ENCODE measurements around the gene ZBTB2.
"Not testable (repeated sequence)": the region's sequence is repeated elsewhere in the genome, so short reads cannot be mapped to it uniquely, and the experiment has no call there.

Gene ZBTB2

DNA sequence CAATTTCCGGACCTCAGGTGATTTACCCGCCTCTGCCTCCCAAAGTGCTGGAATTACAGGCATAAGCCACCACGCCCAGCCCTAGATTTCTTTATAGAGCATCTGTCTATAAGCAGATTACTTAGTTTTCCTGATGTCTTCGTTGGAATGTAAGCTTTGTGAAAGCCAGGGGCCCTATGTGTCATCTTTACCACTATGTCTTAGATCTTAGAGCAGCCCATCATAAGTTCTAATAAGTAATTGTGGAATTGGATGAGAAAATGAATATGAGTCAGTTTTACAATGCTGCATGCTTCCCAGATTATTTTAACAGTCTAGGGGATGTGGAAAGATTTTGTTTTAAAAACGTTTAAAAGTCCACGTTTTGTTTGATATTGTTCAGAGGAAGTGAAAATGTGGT lies 9.1 kb upstream of the ZBTB2 start:
- no peak for DNase-seq

DNA sequence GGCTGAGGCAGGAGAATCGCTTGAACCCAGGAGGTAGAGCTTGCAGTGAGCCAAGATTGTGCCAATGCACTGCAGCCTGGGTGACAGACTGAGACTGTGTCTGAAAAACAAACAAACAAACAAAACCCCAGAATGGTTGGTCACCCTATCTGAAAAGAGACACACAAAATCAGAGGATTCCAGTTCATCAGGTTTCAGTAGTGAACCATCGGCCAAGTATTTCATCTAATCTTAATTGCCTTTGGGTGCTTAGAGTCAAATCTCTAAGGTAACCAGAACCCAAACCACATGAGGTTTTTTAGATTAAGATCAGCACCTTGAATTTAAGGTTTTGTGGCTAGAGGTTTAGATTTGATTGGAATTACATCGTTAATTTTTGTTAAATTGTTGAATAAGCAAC lies 8.3 kb upstream of the ZBTB2 start:
- DNase-seq, result no peak

DNA sequence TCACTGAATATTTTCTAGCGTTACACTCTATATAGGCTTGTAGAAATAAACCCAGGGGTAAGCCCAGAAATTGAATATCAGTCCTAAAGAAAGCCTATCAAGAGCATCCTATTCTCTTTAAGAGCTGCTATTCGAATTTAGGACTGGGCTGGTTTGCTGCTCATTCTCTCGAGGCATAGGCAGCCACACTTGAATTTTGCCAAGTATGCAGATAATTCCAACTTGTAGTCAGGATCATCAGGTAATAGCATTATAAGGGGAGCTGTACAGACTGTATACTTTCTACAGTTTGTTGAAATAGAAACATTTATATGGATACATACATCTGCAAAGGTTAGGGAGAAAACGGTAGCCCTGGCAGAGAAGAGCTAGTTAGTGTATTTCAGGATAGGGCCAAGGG lies 2.1 kb upstream of the ZBTB2 start:
- no peak for DNase-seq

DNA sequence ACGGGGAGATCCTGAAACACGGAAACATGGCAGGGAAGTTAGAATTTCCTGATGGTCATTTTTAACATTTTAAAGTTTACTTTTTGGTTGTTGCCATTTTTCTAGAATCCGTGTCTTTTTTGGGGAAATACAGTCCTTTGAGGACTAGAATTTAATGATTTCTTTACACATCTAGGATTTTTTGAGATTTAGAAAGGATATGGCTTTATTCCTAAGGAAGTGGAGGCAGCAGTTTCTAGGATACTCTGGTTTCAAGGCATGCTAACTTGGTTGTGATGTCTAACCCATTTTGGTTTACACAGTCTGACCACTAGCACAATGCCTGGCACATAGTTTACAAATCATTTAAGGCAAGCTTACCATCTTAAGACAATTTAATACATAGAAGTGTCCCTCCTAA lies 1.1 kb upstream of the ZBTB2 start:
- no peak for DNase-seq

DNA sequence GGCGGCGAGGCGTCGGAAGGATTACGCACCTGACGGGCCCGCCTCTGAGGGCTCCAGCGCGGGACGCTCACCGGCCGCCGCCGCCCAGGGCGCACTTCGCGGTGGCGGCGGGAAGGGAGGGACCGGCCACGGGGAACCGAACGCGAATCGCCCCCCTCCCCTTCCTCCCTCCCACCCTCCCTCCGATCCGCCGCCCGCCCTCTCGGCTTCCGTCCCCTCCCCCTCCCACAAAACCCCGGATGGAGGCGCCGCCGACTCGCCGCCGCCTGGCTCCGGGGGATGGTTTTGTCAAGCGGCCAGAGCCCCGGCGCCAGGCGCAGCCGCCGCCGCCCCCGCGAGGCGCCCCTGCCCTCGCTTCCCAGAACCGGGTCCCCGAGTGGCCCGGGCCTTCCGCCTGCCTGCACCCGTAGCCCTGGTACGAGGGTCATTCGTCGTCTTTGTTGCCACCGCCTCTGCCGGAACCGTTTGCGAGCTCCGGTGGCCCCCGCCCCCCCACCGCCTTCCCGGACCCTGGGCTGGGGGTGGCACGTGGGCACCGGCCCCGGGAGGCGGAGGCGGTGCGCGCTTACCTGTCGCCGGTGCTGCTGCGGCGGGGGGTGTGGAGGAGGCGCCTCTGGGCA lies 398 bp downstream of the ZBTB2 start:
- DNase-seq, result no peak

DNA sequence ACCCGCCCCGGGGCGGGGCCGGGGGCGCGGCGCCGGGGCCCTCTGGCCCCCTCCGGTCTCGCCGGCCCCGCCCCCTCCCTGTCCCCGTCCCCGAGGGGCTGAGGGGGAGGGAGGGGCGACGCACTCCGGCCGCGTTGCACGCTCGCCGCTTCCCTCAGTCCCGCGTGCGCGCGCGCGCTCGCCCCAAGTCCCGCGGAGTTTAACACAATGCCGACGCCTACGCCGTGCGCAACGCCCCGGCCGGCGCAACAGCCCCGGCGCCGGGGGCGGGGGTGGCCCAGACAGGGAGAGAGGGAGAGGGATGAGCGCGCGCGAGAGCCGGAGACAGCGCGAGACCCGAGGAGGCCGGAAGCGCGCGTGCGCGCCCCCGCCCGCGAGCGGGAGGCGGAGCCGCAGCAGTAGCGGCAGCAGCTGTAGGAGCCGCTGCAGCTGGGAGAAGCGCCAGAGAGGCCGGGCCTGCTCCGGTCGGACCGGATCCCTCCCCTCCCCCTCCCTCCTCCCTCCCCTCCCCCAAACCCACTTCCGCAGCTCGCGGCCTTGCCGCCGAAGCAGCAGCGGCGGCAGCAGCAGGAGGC lies 996 bp downstream of the ZBTB2 start:
- DNase-seq, result peak; percentile 93

DNA sequence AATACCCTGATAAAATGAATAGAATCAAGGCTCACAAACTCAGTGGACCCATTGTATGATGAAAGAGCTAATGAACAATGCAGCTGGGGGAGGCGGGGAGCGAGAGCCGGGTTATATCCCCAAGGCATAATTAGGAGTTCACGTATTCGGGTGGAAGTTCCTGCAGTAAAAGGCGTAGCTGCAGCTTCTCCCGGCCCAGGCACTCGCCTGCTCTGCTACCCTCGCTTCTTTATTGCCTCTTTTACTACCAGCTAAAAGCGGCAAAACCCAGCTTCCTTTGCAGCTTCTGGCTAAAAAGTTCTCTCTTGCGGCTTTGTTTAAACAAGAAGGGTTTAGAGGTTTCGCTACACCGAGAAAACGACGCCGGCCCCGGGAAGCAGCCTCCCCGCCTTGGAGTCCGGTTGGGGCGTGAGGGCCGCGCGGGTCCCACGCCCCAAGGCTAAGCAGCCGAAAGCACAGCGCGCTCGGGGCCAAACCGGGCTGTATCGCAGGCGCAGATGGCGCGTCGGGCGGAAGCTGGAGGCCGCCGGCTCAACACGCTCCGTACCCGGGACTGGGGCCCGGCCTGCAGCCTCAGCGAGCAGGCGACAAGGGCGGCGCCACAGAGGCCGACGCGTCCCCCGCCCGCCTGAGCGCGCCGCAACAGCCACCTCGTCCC lies 1.6 kb downstream of the ZBTB2 start:
- peak; percentile 46 for DNase-seq

DNA sequence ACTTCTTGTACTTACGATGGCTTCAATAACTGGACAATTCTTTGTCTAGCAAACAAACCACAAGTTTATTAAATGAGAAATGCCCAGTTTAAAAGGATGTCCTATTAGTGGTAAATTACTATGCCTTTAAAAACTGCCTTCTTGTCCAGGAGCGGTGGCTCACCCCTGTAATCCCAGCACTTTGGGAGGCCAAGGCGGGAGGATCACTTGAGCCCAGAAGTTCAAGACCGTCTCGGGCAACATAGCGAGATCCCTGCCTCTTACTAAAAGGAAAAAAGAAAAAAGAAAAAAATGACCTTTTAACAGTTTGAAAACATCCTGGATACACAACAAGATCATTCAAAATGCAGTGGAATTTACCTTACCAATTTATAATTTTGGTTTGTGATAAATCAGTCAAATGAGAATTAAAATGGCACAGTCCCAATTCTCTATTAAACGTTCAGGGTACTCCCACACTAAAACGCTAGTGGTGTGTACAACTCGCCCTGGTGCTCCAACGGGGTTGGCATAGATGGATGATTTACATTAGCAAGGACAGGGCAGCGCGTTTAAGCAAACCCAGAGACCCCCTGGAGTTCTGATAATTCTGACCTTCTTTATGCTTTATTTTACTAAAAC lies 2.3 kb downstream of the ZBTB2 start:
- no peak for DNase-seq

DNA sequence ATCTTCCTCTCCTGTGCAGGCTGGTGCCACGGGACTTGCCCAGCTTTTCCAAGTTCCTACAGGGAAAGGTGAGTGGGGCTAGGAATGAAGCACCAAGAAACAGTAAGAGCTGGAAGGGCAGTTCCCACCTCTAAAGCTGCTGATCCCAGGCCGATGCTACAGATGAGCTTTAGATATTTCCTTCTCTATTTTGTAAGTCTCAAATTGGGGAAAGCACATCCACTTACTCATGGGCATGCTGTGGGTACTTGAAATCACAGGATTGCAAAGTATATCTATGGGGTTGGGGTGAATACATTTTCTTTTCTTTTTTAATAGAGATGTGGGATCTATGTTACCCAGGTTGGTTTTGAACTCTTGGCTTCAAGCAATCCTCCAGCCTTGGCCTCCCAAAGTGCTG lies 3.1 kb downstream of the ZBTB2 start:
- no peak for DNase-seq

DNA sequence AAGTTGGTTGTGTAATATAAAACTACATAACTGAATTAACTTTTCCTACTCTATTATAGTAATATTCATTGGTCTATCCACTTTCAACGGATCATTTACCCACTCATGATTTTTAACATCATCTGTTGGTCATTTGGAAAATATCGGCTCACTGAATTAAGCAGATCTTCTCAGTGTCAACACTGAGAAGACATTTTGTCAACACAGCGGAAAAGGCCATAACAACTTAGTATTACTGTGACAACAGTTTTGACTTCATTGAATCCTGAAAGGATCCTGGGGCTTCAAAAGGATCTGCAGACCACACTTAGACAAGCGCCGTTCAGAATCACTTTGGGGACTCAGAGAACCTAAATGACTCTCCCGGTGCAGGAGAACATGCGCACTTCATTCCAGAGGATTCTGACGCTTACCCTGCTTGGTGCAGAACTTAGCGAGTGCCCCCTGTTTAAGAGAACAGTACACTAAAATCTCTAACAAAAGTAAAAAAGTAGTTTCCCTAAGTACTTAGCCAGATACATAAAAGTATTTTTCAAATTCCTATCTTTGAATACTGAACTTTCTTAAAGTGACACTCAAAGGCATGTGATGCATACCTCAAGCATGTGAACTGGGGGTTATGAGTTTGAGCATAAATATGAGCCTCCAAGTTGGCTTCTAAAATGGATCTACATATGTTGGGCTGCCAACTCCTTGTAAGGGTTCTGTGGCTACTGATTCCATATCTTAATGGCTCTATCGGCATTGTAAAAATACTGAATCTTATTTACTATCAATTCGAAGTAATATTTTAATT lies 4.0 kb downstream of the ZBTB2 start:
- no peak for DNase-seq

DNA sequence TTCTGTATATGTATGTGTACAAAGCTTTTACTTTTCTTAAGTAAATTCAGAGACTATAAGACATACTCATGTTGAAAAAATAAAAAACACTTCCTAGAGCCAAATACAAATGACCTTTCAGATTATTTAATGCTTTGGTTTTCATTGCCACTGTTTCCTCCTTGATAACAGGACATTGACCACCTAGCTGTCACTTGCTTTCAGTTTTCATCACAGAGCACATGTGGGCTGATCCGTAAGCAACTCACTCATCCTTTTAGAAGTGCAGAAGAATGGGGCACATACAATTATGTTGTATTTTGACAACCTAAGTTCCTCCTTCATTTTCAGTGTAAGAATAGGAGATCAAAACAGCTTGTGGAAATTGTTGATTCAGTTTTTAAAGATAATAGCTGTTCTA lies 6.2 kb downstream of the ZBTB2 start:
- DNase-seq, result no peak

DNA sequence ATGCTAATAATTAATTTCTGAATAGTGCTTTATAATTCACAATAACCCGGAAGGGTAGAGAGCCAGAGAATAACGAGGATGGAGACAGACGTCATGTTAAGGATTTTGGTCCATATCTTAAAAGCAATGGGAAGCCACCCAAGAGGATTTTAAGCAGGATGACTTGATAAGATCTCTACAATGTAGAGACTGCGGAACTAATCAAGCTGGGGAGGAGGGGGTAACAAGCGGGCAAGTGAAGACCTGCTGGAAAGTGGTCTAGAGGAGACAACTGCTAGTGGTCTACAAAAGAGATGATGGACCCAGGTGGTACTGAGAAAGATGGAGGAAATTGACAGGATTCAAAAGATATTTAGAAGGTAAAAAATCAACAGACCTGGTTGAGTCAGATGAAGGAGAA lies 7.2 kb downstream of the ZBTB2 start:
- no peak for DNase-seq

DNA sequence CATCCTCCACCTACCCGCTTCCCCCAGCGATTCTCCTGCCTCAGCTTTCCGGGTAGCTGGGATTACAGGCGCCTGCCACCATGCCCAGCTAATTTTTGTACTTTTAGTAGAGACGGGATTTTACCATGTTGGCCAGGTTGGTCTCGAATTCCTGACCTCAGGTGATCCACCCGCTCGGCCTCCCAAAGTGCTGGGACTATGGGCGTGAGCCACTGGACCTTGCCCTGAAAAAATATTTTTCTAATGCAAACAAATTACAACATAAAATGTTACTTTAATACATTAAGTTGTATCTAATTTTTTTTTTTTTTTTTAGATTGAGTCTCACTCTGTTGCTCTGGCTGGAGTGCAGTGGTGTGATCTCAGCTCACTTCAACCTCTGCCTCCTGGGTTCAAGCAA lies 8.7 kb downstream of the ZBTB2 start:
- DNase-seq, result not testable (repeated sequence)

DNA sequence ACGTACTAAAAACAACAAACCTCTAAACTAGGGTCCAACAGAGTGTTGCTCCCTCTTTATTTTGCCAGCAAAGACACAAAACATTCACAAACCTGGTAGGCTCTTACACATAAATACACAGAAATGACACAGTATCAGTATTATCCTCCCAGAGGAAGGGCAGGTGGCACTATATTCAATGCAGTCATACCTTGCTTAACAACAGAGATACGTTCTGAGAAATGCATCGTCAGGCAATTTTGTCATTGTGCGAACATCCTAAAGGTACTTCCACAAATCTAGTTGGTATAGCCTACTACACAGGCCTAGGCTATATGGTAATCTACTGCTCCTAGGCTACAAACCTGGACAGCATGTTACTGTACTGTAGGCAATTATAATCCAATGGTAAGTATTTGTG lies 9.6 kb downstream of the ZBTB2 start:
- DNase-seq, result no peak

DNA sequence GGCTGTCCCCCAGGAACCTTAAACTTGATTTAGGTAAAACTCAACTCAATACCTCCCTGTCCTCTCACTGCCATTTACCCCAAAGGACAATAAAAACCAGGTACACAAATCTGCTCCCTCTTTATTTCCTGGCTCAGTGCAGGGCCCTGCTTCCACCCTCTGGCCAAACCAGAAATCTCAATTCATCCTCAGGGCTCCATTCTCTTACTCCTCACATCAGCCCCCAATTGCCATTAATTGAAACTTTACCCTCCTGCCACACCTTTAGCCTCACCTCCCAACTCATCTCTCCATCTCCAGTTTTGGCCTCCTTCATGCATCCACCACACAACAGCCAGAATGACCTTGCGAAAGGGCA lies 10.5 kb downstream of the ZBTB2 start:
- DNase-seq, result no peak

DNA sequence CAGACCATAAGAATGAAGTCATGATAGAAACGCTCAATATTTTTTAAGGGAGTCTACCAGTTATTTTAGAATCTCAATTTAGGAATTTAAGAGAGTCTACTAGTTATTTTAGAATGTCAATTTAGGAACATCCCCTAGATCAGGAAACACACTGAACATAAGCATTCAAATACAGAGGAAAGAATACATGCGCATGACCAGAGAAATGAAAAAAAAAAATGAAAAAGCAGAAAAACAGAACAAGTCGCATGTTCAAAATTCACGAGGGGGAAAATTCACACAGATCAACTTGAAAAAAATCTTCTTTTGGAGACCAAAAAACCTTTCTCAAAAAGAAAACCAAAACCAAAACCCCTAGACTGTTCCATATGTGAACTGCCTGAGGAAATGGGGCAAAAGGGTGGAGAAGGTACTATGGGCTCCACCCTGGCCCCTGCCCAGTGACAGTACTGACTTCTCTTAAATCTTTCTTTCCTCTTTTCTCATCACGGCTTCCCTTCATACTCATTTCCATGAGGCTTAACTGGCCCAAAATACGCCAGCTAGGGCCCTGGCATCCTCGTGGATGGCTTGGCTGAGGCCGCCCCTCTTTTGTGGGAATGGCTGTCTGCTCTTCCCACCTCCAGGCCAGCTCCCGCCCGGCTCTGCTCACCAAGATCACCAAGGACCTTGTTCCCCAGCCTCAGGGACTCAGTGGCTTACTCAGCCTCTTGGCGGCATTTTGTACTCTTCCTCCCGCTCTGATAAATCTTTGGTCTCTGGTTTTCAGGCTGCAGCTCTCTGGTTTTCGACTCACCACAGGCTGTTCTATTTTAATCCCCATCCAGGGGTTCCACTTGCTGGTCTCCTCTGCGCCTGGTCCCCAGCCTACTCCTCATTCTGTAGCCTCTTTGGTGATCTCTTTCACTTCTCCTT lies 11.2 kb downstream of the ZBTB2 start:
- DNase-seq, result no peak

DNA sequence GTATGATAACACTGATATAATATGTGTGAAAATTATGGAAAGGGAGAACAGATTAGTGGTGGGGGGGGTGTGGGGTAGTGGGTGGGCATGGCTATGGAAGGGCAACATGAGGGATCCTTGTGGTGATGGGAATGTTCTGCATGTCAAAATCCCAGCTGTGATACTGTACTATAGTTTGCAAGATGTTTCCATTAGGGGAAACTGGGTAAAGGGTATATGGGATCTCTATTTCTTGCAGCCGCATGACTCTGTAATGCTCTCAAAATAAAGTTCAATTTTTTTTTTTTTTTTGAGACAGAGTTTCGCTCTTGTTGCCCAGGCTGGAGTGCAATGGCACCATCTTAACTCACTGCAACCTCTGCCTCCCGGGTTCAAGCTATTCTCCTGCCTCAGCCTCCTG lies 14.3 kb downstream of the ZBTB2 start:
- DNase-seq, result no peak

DNA sequence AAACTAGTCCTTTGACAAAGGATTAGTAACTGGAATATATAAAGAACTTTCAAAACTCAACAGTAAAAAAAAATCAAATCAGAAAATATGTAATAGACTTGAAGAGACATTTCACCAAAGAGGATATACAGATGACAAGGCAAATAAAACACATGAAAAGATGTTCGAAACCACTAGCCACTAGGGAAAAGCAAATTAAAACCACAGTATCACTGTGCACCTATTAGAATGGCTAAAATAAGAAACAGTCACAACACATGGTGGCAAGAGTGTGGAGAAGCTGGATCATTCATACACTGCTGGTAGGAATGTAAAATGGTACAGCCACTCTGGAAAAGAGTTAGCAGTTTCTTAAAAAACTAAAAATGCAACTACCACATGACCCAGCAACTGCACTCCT lies 14.9 kb downstream of the ZBTB2 start:
- no peak for DNase-seq

DNA sequence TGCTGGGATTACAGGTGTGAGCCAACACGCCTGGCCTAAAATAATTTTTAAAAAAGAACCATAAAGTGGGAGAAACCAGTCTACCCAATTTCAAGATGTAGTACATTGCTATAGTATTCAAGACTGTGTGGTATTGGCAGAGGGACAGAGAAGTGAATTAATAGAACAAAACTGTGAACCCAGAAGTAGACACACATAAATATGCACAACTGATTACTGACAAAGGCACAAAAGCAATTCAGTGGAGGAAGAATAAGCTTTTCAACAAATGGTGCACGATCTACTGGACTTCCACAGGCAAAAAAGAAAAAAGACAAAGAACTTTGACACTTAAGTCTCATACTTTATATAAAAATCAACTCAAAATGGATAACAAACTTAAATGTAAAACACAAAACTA lies 15.5 kb downstream of the ZBTB2 start:
- DNase-seq, result no peak

DNA sequence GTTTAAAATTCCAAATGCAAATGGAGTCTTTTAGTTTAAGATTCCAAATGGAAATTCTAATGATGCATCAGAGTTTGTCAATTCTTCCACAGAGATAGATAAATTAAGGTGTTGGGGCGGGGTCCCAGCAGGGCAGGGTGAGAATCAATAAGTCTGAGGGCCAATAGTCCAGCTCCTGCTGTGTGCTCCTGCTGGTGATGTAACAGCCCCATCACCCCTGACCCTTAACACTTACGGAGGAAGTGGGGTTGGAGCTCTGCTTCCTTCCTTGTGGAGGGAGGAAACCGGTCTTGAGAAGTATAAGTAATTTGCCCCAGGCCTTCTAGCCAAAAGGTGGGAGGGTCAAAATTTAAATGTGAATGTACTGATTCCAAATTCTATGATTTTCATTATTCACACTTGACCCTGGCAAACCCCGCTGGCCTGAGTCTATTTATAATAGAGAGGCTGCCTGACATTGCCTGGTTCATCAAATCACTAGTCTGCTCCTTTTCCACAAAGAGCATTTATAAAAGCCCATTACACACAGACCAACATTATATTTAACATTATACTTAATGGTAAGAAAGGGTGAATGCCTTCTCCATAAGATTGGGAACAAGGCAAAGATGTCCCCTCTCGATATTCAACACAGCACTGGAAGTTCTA lies 17.2 kb downstream of the ZBTB2 start:
- DNase-seq, result no peak

DNA sequence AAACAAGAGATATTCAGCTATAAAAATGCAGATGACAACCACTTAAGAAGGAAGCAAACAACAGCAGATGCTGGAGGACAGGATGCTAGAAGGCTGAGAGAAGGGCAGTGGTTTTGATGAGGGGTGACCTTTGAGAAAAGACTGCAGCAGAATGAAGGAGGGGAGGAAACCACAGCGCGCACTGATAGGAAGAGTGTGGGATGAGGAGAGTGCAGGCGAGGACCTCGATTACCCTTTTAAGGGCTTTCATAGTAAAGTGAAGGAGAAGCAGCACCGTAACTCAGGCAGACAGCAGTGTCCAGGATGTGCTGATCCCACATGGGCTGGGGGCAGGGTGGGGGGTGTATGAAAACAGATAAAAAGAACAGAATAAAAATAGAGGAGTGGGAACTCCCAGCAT lies 19.2 kb downstream of the ZBTB2 start:
- DNase-seq, result no peak

DNA sequence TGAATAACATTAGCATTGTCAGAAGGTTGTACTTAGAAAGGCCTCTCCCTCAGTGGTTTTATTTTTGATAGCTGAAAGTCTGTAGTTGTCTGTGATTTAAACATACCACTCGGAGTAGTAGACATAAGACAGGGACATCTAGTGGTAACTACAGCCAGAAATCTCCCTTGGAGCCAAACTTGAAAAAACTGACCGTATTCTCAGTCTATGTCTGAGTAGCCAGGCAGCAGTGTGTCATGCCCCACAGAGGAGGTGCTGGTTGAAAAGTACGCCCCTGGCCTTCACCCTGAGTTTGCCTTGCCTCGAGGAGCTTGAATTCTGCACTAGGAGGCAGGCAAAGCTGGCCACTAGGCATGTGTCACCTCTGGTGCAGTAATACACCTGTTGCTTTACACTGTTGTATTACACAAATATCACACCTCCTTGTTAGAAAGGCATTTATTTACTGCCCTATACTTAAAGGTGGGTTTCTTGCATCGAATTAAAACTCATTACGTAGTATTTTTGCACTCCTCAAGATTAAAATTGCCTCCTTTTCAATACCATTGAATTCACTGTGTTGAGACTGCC lies 20.8 kb downstream of the ZBTB2 start:
- no peak for DNase-seq

All from NCI-H524 treated with DMSO at 0.1 percent for 48 hours (cell line).